Activated CD8-positive, alpha-beta memory T cell treated with anti-CD3 and anti-CD28 coated beads, Interleukin-2, amount 50 U/mL, for 24 hours (primary cell): ENCODE results near the gene HSF2BP.
"Not testable (repeated sequence)": the region's sequence is repeated elsewhere in the genome, so short reads cannot be mapped to it uniquely, and the experiment has no call there.

Experiments used
- DNase-seq: peaks from one replicate; pipeline ENCODE4 v3.0.0-alpha.2; 2020; ENCODE audit errors: extremely low read depth

HSF2BP gene

DNA sequence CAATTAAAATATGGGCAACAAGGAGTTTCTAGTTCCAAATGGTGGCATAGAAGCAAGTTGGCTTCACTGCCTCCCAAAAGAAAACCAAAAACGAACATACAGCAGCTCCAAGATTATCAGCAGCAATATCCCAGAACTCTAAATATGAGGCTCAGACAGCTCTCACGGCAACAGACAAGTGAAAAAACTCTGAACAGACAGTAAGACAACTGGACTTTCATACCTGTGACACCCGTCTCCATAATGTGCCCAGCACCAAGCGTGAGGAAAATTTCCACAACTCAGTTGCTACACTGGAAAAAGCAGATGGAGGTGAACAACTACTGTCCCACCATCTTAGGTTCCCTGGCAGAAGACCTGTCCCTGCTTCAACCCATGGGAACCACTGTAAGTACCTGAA, 39.9 kb downstream of the HSF2BP start:
- DNase-seq, result no peak

DNA sequence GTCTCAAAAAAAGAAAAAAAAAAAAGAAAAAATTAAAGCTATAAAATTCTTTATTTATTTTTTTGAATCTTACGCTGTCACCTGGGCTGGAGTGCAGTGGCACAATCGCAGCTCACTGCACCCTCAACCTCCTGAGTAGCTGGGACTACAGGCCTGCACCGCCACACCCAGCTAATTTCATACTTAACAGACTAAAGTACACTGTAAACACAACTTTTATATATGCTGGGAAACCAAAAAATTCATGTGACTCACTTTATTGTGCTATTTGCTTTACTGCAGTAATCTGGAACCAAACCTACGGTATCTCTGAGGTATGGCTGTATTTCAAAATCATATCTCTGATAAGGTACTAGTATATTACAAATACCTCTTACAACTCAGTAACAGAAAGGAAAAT, 40.3 kb downstream of the HSF2BP start:
- DNase-seq, result no peak

- DNase-seq, result not testable (repeated sequence)
Measured at GRCh38 chr21:43616861-43617260, 42.4 kb downstream of the HSF2BP start.

GRCh38 chr21:43614839-43615238, 44.4 kb downstream of the HSF2BP start:
- no peak for DNase-seq

GRCh38 chr21:43613755-43614638, 45.3 kb downstream of the HSF2BP start:
- DNase-seq, result no peak

- no peak for DNase-seq
Measured at GRCh38 chr21:43611598-43612369, 47.5 kb downstream of the HSF2BP start.

GRCh38 chr21:43609501-43610340, 49.6 kb downstream of the HSF2BP start:
- DNase-seq, result no peak

- DNase-seq, result no peak
Measured at GRCh38 chr21:43608664-43609063, 50.6 kb downstream of the HSF2BP start.

DNA sequence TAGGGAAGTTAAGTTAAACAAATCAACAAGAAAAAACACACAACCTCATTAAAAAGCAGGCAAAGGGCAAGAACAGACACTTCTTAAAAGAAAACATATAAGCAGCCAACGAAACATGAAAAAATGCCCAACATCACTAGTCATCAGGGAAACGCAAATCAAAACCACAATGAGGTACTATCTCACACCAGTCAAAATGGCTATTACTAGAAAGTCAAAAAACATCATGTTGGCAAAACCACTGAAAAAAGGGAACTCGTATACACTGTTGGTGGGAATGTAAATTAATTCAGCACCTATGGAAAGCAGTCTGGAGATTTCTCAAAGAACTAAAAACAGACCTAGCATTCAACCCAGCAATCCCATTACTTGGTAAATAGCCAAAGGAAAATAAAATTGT, 51.1 kb downstream of the HSF2BP start:
- no peak for DNase-seq

- no peak for DNase-seq
Measured at GRCh38 chr21:43605320-43606215, 53.7 kb downstream of the HSF2BP start.

DNA sequence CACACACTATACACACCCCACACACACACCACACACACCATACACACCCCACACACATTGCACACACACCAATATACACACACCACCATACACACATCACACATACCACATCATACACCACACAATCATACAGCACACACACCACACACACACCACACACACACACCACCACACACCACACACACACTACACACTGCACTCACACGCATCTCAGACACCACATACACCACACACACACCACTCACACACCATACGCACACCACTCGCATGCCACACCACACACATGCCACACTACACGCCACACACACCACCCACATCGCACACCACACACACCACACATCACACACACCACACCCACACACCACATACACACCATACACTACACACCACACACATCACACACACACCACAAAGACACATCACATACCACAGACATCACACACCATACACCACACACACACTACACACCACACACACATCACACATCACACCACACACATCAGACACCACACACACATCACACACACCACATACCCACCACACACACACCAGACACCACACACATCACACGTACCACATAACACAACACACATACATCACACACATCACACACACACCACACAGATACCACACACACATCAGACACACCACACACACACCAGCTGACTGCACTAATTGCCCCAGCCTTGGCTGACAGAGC, 54.6 kb downstream of the HSF2BP start:
- DNase-seq, result no peak

- DNase-seq, result no peak
Measured at GRCh38 chr21:43603641-43604504, 55.4 kb downstream of the HSF2BP start.

GRCh38 chr21:43603233-43603626, 56.1 kb downstream of the HSF2BP start:
- no peak for DNase-seq

DNA sequence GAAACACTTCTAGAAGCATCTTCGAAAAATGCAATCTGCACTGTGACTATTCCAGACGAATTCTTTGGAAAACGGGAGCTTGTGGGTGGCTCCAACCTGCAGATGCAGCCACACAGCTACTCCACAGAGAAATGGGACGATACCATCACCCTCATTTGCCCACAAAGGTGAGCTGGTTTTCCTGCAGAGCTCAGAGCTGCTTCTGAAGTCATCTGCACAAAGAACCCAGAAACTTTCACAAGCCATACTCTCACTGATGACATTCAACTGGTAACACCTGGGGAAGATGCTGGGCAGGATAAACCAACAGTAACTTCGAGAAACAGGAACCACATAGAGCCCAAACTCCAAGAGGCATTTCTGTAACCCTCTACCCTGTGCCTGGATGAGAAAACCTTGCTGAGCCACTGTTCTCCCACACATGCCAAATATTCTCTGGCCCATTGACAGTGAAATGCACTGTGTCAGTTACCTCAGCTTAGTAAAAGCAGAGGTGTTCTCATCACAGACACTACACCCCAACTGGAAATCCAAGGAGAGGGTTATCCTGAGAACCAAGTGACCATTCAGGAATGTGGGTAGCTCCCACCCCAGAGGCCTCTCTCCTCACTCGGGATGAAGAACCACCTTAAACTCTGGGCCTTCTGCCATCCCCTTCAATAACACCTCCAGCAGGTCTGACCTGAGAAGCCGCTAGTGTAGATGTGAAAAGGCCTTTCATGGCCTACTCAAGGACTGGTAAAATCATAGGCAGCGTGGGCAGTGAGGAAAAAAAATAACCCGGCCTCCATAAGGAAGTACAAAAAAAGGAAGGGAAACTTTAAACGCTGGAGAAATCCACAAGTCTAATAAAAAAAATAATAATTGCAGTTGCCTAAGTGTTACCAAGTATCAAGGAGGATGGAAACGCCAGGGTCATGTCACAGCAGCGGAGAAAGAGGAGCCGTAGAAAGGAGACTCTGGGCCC, 56.7 kb downstream of the HSF2BP start:
- DNase-seq, result no peak

DNA sequence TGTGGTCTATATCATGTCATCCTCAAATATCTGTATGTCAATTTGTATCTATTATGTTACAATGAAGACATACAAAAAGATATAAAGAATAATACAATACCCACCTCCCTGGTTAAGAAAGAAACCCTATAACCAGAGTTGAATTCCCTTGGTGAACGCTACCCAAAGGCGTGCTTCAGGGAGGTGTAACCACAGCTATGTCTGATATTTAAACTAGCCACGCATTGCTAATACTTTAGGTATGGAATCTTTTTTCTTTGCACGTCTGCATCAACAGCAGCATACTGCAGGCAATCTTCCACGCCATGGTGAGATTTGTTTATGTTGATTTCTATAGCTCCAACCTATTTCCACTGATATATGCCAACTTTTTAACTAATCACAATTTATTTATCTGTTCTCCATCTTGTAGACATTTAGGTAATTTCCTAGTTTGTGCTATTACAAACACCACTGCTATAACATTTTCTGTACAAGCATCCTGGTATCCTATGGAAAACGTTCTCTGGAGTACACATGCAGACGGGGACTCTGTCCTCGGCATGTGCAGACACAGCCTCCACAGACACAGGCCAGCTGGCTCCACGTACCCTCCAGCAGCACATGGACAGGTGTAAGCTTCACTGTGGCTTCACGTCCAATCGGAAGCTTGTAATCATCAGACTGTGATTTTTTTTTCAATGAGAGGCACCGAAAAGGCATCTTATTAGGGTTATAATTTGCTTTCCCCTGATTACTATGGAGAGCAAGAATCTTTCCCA, 58.5 kb downstream of the HSF2BP start:
- no peak for DNase-seq

GRCh38 chr21:43599728-43600127, 59.6 kb downstream of the HSF2BP start:
- DNase-seq, result no peak

DNA sequence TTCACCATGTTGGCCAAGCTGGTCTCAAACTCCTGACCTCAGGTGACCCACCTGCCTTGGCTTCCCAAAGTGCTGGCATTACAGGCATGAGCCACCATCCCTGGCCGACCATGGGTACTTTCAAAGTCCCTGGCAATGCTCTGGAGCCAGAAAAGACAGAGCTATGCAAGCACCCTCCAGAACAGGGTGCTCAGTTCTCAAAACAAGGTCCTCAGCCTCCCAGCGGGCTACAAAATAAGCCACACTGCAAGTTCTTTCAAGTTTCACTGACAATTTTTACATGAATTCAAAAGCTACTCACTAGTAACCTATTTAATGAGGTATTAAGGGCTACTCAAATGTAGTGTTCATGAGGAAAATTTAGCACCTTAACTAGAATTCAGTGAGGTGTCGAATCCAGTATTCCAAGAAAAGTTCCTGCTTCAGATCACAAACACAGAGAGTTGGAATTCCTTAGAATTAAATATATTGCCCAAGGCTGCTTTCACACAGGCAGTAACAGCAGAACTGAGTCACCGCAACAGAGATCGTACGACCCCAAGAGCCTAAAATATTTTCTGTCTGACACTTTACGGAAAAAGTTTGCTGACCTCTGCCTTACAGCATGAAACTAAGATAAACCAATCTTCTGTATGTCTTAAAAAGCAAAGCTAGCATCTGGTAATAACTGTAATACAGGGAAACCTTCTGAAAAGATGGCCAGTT, 60.7 kb downstream of the HSF2BP start:
- no peak for DNase-seq
